Hepatic stellate cell (primary cell): Measurements from ENCODE around the gene SOBP.

Experiments
- DNase-seq: peaks from one replicate; pipeline ENCODE4 v3.0.0; 2011; ENCODE audit warnings: low spot score

Gene SOBP

GRCh38 chr6:107523054-107523791 lies 33.3 kb downstream of the SOBP start:
- no peak for DNase-seq

- no peak for DNase-seq
Measured at GRCh38 chr6:107523794-107524193, 33.9 kb downstream of the SOBP start.

GRCh38 chr6:107524626-107525025 lies 34.7 kb downstream of the SOBP start:
- no peak for DNase-seq

GRCh38 chr6:107531868-107532267 lies 42.0 kb downstream of the SOBP start:
- no peak for DNase-seq

GRCh38 chr6:107532706-107533105 lies 42.8 kb downstream of the SOBP start:
- no peak for DNase-seq

GRCh38 chr6:107533415-107534059 lies 43.6 kb downstream of the SOBP start:
- DNase-seq, result no peak

- peak; percentile 5 for DNase-seq
Measured at GRCh38 chr6:107534571-107535141, 44.7 kb downstream of the SOBP start.

- no peak for DNase-seq
Measured at GRCh38 chr6:107535626-107536025, 45.7 kb downstream of the SOBP start.

GRCh38 chr6:107536180-107536961 lies 46.5 kb downstream of the SOBP start:
- no peak for DNase-seq

GRCh38 chr6:107537559-107537958 lies 47.6 kb downstream of the SOBP start:
- no peak for DNase-seq

GRCh38 chr6:107538856-107539387 lies 49.0 kb downstream of the SOBP start:
- DNase-seq, result no peak

- no peak for DNase-seq
Measured at GRCh38 chr6:107539409-107539808, 49.5 kb downstream of the SOBP start.

GRCh38 chr6:107539849-107540464 lies 50.0 kb downstream of the SOBP start:
- no peak for DNase-seq

- no peak for DNase-seq
Measured at GRCh38 chr6:107540465-107540857, 50.5 kb downstream of the SOBP start.

GRCh38 chr6:107542192-107542668 lies 52.3 kb downstream of the SOBP start:
- DNase-seq, result no peak

- DNase-seq, result no peak
Measured at GRCh38 chr6:107543088-107543487, 53.2 kb downstream of the SOBP start.

GRCh38 chr6:107543567-107543966 lies 53.6 kb downstream of the SOBP start:
- no peak for DNase-seq

GRCh38 chr6:107545763-107546162 lies 55.8 kb downstream of the SOBP start:
- DNase-seq, result no peak

- no peak for DNase-seq
Measured at GRCh38 chr6:107546691-107547450, 57.0 kb downstream of the SOBP start.

GRCh38 chr6:107547451-107547840 lies 57.5 kb downstream of the SOBP start:
- no peak for DNase-seq

- no peak for DNase-seq
Measured at GRCh38 chr6:107550241-107550840, 60.4 kb downstream of the SOBP start.
